HepG2 (cell line): ENCODE data around the gene PSMD10. TPM values are rescaled to one million over a fixed set of nuclear protein-coding genes. Genes with fewer than 3 reads are reported as not detected.

Experiments
- ATRX ChIP-seq: sonication (generic); formaldehyde crosslinking; IDR thresholded peaks from 2 replicates; pipeline ENCODE4 v1.4.0; 2020; ENCODE audit warnings: missing genetic modification reagents, borderline replicate concordance
- BCL6 ChIP-seq: IDR thresholded peaks from 2 replicates; pipeline ENCODE4 v1.6.1; 2016; ENCODE audit warnings: missing genetic modification reagents, missing compliant biosample characterization
- GATAD2A ChIP-seq: IDR thresholded peaks from 2 replicates; pipeline ENCODE4 v1.6.1; 2016
- HMG20A ChIP-seq: IDR thresholded peaks from 2 replicates; pipeline ENCODE4 v1.6.1; 2016; ENCODE audit warnings: borderline replicate concordance
- POGZ ChIP-seq: sonication (generic); formaldehyde crosslinking; IDR thresholded peaks from 2 replicates; pipeline ENCODE4 v1.4.0; 2020; ENCODE audit warnings: mild to moderate bottlenecking, missing genetic modification reagents
- SAP130 ChIP-seq: IDR thresholded peaks from 2 replicates; pipeline ENCODE4 v1.6.1; 2016; ENCODE audit warnings: low read depth
- SOX5 ChIP-seq: IDR thresholded peaks from 2 replicates; pipeline ENCODE4 v1.6.1; 2016; ENCODE audit warnings: borderline replicate concordance
- ZBTB20 ChIP-seq: sonication (generic); formaldehyde crosslinking; IDR thresholded peaks from 2 replicates; pipeline ENCODE4 v1.8.1; 2023; ENCODE audit warnings: missing genetic modification reagents, low read depth, mild to moderate bottlenecking, borderline replicate concordance
- ZFY ChIP-seq: sonication (generic); formaldehyde crosslinking; IDR thresholded peaks from 2 replicates; pipeline ENCODE4 v1.4.0; 2020; ENCODE audit warnings: missing genetic modification reagents
- ZNF354B ChIP-seq: sonication (generic); formaldehyde crosslinking; IDR thresholded peaks from 2 replicates; pipeline ENCODE4 v1.8.0; 2022; ENCODE audit warnings: mild to moderate bottlenecking, missing genetic modification reagents
- ZNF557 ChIP-seq: sonication (generic); formaldehyde crosslinking; IDR thresholded peaks from 2 replicates; pipeline ENCODE4 v1.4.0; 2020; ENCODE audit warnings: missing genetic modification reagents
- ZNF558 ChIP-seq: sonication (generic); formaldehyde crosslinking; IDR thresholded peaks from 2 replicates; pipeline ENCODE4 v1.9.0; 2022; ENCODE audit warnings: mild to moderate bottlenecking, missing genetic modification reagents, borderline replicate concordance
- ZNF572 ChIP-seq: sonication (generic); formaldehyde crosslinking; IDR thresholded peaks from 2 replicates; pipeline ENCODE4 v1.5.1; 2020; ENCODE audit warnings: mild to moderate bottlenecking, missing genetic modification reagents
- ZNF776 ChIP-seq: sonication (generic); formaldehyde crosslinking; IDR thresholded peaks from 2 replicates; pipeline ENCODE4 v1.4.0; 2020; ENCODE audit warnings: mild to moderate bottlenecking, missing genetic modification reagents
- ZNF777 ChIP-seq: sonication (generic); formaldehyde crosslinking; IDR thresholded peaks from 2 replicates; pipeline ENCODE4 v1.4.0; 2020; ENCODE audit warnings: missing genetic modification reagents
- ZNF891 ChIP-seq: sonication (generic); formaldehyde crosslinking; IDR thresholded peaks from 2 replicates; pipeline ENCODE4 v1.5.0; 2020; ENCODE audit warnings: mild to moderate bottlenecking, missing genetic modification reagents
- polyA plus RNA-seq, 8 experiments: library from polyadenylated mRNA; depleted of rRNA in 3 of 8; stranded (reverse) in 7 of 8; unstranded in 1 of 8; fragments of >200 nt; fragmentation: Illumina TruSeq in 4 of 8; extraction: Trizol in 4 of 8; gene quantifications; 2 replicates each; pipeline versions ENCODE4 v1.2.1 to v1.2.3, GENCODE V29; 2011 to 2016; ENCODE audit warnings: low read depth in 4 of 8, missing spikeins in 1 of 8, mixed read lengths in 1 of 8; ENCODE audit not compliant: insufficient read depth in 1 of 8
- total RNA-seq, 5 experiments: library from RNA; depleted of rRNA; stranded (reverse); fragments of >200 nt; fragmentation: Illumina TruSeq; extraction: Trizol; gene quantifications; 2 replicates each; pipeline ENCODE4 v1.2.3, GENCODE V29; 2016; ENCODE audit warnings: low read depth in 1 of 5
- TF ChIP-seq, protein P1 (sequence below): IDR thresholded peaks from 2 replicates; pipeline ENCODE4 v1.6.1; 2012; ENCODE audit warnings: low read depth, low read length, improper control_type of control experiment
- TF ChIP-seq, protein P2 (sequence below): sonication (generic); formaldehyde crosslinking; IDR thresholded peaks from 2 replicates; pipeline ENCODE4 v1.8.0; 2022; ENCODE audit warnings: missing genetic modification reagents, low read depth, mild to moderate bottlenecking, borderline replicate concordance
- TF ChIP-seq, protein P3 (sequence below): sonication (generic); formaldehyde crosslinking; conservative IDR thresholded peaks from 2 replicates; pipeline ENCODE4 v1.4.0; 2020; ENCODE audit warnings: missing genetic modification reagents
- TF ChIP-seq, protein P4 (sequence below): sonication (generic); formaldehyde crosslinking; IDR thresholded peaks from 2 replicates; pipeline ENCODE4 v1.4.0; 2020; ENCODE audit warnings: missing genetic modification reagents

PSMD10 gene
- total and polyA plus RNA-seq, 2 of the 13 experiments (the other 11 are each of a cell fraction or from before 2014, with no cell fraction given), result 56.4 to 65.3 TPM

DNA sequence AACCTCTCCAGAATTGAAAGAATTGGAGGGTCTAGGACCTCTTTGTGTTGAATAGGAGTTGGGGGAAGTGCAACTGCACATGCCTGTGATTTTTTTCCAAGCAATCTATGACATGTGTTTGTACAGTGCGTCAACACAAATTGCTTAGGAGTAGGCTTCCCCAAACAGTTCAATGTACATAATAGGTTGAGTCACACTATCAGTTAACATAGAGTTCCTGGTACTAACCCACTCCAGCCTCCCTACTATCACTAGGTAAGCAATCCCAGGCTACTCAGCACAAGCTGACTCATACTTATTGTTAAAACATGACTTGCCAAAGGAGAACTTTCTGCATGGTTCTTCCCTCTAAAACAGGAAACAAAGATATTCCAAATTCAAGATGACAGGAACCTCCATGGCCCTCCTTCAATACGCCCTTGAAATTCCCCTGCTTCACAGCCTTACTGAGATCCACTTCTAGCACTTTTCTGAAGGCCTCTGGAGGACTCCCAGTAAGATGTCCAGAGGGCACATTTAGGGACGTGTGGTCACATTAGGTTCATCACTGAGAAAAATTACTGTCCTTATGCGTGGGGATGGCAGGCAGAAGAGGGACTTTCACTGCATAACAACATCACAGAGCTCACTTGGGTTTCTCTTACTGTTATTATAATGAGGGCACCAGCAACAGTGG is 54.9 kb downstream of the PSMD10 start (continued):
- TF ChIP-seq ZNF558 (CRISPR knock-in tag), result no peak
- TF ChIP-seq ZFY (CRISPR knock-in tag), result no peak
- TF ChIP-seq, protein P1, sequence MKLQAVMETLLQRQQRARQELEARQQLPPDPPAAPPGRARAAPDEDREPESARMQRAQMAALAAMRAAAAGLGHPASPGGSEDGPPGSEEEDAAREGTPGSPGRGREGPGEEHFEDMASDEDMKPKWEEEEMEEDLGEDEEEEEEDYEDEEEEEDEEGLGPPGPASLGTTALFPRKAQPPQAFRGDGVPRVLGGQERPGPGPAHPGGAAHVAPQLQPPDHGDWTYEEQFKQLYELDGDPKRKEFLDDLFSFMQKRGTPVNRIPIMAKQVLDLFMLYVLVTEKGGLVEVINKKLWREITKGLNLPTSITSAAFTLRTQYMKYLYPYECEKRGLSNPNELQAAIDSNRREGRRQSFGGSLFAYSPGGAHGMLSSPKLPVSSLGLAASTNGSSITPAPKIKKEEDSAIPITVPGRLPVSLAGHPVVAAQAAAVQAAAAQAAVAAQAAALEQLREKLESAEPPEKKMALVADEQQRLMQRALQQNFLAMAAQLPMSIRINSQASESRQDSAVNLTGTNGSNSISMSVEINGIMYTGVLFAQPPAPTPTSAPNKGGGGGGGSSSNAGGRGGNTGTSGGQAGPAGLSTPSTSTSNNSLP, result peak; percentile 31; the same call in 1 of the 2 replicates
- TF ChIP-seq ZNF557, result no peak
- 0 out of 2 replicates have a peak, but pooled peaks have one; percentile 9 for TF ChIP-seq BCL6
- 0 out of 2 replicates have a peak, but pooled peaks have one; percentile 43 for TF ChIP-seq ZBTB20 (CRISPR knock-in tag)
- TF ChIP-seq, protein P2, sequence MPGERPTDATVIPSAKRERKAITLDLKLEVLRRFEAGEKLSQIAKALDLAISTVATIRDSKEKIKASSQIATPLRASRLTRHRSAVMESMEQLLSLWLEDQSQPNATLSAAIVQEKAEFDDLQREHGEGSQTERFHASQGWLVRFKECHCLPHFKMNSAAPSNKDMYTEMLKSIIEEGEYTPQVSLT, result no peak
- no peak for TF ChIP-seq ATRX
- peak; percentile 34; the same call in 1 of the 2 replicates for TF ChIP-seq GATAD2A (CRISPR knock-in tag)
- TF ChIP-seq, protein P3, sequence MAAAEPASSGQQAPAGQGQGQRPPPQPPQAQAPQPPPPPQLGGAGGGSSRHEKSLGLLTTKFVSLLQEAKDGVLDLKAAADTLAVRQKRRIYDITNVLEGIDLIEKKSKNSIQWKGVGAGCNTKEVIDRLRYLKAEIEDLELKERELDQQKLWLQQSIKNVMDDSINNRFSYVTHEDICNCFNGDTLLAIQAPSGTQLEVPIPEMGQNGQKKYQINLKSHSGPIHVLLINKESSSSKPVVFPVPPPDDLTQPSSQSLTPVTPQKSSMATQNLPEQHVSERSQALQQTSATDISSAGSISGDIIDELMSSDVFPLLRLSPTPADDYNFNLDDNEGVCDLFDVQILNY (CRISPR knock-in tag), result no peak
- no peak for TF ChIP-seq ZNF891
- TF ChIP-seq POGZ, result 0 out of 2 replicates have a peak, but pooled peaks have one; percentile 16
- peak; percentile 60; the same call in 1 of the 2 replicates for TF ChIP-seq HMG20A (CRISPR knock-in tag)
- TF ChIP-seq ZNF776 (CRISPR knock-in tag), result no peak
- no peak for TF ChIP-seq ZNF354B (CRISPR knock-in tag)
- TF ChIP-seq SAP130 (CRISPR knock-in tag), result 0 out of 2 replicates have a peak, but pooled peaks have one; percentile 15
- TF ChIP-seq, protein P4, sequence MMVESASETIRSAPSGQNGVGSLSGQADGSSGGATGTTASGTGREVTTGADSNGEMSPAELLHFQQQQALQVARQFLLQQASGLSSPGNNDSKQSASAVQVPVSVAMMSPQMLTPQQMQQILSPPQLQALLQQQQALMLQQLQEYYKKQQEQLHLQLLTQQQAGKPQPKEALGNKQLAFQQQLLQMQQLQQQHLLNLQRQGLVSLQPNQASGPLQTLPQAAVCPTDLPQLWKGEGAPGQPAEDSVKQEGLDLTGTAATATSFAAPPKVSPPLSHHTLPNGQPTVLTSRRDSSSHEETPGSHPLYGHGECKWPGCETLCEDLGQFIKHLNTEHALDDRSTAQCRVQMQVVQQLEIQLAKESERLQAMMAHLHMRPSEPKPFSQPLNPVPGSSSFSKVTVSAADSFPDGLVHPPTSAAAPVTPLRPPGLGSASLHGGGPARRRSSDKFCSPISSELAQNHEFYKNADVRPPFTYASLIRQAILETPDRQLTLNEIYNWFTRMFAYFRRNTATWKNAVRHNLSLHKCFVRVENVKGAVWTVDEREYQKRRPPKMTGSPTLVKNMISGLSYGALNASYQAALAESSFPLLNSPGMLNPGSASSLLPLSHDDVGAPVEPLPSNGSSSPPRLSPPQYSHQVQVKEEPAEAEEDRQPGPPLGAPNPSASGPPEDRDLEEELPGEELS (CRISPR knock-in tag), result peak; percentile 60
- TF ChIP-seq ZNF572, result no peak
- TF ChIP-seq ZNF777 (CRISPR knock-in tag), result no peak
- peak; percentile 34; the same call in 1 of the 2 replicates for TF ChIP-seq SOX5
